HG03342 (cell line): ENCODE results near the gene CEND1.
A peak's percentile ranks its signal among the peaks of the same experiment; 100 is the strongest.

ENCODE experiments used
- ATAC-seq: cut with Tn5 transposase; IDR thresholded peaks from one replicate; pipeline ENCODE4 v1.9.1; 2021; ENCODE audit warnings: mild to moderate bottlenecking, moderate library complexity; ENCODE audit not compliant: unreplicated experiment

The CEND1 gene

DNA sequence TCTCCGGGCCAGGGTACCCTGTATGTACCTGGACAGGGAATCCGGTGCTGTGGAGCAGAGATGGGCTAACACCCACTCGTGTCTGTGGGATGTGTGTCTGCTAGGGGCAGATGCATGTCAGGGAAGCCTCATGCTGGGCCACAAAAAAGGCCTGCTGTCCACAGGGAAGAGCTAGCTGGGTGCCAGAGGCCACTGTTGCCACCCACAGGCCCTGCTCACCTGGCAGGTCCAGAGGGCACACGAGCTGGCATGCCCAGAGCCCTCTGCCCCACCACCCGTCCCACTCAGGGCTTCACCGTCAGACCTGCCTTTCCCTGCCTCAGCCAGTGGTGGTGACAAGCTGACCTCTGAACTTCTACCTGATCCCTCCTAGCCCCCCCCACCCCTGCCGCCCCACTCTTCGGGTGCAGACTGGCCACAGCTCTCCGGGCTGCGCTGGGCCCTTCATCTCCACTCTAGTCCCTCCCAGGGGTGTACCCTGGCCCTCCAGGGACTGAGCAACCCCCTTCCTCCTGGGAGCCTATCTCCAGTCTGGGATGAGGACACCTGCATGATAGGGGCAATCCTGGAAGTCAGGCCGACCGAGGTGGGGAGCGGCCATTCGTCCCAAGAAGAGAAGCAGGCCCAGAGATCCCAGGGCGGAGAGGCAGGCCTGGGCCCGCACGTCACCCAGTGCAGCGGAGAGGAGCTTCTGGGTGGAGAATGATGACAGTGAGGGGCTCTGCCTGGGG lies 6.8 kb upstream of the CEND1 start:
- ATAC-seq: no peak

DNA sequence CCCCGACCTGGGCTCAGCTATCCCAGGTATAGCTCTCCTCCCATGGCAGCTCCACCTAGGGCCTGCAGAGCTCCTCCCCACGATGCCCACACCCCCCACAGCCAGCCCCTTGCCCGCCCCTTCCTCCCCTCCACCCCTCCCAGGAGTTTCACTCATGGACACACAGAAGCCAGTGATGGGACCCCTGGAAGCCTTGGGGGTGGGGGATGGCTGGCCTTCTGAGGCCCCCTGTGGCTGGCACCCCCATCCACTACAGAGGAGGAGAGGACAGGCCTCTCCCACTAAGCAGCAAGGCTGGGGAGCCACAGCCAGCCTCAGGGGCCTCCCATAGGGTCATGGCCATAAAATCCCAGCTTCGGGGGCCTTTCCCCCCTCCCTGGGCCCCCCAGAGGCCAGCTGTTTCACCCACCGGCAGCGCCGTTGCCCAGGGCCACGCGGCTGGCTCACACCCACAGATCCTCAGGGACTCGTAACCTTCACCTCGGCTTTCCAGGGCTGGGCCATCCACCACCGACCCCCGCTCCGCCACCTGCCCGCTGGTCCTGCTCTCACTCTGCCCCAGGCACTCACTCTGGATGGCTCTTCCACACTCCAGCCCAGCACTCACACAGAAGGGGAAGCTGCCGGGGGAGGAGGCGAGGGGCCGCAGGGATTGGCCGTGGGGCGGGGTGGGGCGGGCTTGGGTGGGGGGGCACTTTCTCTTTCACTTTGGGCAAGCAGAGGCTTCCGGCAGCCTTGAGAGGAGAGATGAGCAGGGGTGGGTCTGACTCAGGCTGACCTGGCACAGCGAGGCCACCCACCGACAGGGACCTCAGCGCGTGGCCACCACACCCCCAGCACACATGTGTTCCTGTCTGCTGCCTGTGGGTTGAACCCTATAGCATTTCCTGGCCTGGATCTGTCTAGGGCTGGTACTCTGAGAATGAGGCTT lies 6.0 kb upstream of the CEND1 start:
- ATAC-seq: peak; percentile 16

DNA sequence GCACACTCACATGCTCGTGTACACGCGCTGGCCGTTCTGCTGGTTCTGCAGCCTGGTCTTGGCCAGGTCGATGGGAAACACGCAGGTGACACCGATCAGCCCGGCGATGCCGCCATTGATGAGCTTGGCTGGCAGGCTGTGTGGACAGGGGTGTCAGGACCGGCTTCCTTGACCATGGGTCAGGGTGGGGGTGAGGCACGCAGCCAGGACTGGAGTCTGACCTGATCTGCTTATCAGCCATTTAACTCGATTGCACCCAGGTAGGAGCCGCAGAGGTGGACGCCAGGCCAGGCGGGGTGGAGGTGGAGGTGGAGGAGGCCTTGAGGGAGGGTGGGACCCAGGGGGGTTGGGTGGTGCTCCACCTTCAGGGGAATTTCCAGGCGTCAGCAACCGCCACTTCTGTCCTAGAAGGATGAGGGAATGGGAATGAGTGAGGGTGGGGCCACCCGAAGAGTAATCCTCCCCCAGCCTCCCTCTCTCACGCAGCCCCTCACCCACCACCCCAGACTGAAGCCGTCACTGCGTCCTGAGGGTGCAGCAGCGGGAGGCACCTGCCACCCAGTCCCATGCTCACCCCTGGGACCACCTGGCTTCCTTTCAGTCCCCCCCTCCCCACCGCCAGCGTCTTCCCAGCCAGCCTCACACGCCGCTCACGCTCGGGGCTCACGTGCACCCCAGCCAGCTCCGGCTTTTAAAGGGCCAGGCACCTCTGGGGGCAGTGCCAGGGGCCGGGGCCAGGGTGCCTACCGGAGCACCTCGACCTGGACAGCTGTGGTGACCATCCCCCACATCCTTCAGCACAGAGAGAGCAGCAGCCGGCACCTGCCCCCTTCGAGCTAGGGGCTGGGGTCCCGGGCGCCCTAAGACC lies 5.1 kb upstream of the CEND1 start:
- no peak for ATAC-seq

DNA sequence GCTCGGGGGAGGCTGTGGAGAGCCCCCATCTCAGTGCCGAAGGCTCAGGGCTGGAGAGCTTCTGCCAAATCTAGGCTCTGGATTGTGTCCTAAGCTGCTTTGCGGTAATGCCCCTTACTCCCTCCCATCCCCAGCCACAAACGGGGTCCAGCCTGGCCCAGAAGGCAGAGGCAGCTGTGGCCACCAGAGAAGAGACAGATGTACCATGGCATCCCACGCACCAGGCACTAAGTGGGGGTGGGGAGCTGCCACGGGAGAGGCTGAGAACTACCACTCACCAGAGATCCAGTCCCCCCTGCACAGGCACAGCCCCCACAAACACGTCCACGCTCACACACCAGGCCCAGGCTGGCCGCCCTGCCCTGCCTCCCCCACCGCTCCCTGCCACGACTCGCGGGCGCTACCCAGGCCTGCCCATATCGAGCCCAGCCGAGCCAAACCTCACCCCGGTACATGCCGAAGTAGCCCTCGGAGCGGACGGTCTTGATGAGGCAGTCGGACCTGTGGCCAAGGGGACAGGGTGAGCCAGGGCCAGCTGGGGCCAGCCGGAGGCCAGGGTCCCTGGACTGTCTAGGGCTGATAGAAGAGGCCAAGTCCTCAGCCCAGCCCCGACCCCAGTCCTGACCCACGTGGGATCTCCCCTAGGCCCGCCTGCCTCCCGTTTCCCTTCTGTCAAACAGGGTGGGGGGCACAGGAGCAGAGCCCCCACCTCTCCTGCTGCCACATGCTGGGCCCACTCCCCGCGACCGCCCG lies 4.3 kb upstream of the CEND1 start:
- ATAC-seq: no peak

DNA sequence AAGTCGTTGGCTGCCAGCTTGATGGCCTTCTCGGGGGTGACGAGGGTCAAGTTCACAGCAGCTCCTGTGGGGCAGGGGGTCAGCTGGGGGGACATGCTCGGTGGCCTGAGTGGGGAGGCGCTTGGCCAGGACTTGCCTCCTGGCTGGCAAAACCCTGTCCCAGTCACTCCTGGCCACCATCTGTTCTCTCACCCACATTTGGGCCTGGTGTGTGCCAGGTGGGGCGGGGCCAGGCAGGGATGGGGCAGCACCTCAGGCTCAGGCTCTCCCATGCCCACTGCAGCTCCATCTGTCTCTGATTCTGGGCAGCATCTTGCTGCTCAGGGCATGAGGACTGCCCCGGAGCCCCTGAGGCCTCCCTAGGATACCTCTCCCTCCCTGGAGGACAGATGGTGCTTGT lies 3.7 kb upstream of the CEND1 start:
- no peak for ATAC-seq

DNA sequence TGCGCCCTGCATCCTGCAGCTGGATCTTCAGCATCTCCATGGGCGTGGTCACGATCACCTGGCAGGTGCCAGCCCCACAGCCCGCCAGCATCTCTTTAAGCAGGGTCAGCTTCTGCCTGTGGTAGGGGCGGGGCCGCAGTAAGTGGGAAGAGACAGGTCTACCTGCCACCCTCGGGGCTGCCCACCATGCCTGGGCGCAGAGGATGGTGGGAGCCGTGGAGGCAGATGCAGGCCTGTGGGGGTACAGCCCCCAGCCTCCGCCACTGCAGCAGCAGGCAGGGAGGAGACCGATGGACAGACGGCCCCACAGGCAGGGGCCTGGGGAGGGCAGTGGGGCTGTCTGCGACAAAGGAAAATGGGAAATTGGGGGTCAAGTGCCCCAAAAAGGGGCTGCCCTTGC lies 3.0 kb upstream of the CEND1 start:
- no peak for ATAC-seq

DNA sequence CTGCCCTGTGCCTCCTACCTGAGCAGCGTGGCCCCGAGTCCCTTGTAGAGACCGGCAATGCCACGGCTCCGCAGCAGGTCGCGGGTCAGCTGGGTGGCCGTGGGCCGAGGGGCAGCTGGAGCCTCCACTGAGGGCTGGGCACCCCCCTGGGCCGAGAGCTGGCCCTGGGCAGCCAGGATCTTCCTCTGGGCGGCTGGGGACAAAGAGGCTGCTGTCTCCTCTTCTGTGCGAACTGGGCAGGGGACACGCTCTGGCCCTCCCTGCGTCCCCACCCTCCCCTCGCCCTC lies 2.6 kb upstream of the CEND1 start:
- ATAC-seq: no peak

DNA sequence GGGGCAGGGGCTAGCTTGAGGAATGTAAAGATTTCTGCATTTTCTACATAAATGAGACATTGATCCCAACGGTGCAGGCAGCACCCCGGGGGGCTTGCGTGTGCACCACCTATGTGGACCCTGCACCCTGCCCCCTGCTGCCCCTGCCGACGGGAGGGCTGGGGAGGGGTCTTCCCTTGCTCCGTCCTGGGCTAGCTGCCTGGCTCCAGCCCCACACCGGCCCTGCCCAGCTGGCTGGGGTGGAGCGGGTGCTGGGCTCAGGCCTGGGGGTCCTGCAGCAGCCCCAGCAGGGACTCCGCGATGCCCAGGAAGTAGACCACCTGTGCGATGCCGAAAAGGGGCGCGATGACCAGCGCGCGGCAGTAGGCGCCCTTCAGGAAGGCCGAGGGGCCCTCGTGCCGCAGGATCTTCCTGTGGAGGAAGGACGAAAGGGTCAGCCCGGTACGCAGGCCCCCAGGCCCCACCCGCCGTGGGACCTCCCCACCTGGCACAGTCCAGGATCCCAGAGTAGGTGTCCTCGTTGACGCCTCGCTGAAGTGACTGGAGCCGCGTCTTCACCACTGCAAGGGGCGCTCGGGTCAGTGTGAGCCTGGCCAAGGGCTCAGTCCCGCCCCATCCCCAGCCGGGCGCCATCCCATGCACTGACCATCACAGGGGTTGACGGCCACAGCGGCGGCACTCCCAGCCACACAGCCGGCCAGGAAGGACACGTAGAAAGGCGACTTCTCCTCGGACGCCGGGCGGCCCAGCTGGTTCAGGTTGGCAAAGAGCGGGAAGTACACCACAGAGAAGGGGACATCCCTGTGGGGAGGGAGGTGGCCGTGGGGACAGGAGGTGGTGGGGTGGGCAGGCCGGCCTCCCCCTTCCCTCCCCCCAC lies 2.0 kb upstream of the CEND1 start:
- ATAC-seq: no peak

DNA sequence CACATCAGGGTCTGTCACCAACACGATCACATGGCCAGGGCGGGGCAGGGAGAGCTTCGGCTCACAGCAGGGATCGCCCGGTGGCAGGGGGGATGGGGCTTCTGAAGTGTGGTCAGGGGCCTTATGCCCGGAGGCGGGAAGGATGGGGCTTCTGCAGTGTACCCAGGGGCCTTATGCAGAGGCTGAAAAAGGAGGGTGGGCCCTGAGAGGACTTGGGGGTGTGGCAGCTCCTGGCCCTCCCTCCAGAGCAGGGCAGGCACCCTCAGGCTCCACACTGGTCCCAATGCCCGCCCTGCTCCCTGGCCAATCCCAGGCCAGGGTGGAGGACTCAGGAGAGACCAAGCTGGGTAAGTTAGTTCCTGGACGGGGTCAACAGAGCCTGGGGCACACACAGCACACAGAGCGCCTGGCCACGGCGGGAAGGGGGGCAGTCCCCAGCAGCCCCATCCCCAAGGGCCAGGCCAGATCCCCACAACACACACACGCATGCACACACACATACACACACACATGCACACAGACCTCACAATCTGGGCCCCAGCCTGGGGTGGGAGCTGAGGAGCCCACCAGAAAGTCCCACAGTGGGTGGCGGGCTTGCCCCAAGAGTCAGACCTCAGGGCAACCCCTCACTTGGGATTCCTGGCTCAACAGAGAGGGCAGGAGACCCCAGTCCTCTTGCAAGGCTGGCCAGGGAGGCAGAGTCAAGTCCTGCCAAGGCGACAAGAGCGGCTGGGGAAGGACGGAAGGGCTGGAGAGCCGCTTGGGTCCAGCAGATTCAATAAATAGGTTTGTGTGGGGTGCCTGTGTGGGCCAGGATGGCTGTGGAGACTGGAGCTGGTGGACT lies 1.1 kb upstream of the CEND1 start:
- ATAC-seq: no peak

DNA sequence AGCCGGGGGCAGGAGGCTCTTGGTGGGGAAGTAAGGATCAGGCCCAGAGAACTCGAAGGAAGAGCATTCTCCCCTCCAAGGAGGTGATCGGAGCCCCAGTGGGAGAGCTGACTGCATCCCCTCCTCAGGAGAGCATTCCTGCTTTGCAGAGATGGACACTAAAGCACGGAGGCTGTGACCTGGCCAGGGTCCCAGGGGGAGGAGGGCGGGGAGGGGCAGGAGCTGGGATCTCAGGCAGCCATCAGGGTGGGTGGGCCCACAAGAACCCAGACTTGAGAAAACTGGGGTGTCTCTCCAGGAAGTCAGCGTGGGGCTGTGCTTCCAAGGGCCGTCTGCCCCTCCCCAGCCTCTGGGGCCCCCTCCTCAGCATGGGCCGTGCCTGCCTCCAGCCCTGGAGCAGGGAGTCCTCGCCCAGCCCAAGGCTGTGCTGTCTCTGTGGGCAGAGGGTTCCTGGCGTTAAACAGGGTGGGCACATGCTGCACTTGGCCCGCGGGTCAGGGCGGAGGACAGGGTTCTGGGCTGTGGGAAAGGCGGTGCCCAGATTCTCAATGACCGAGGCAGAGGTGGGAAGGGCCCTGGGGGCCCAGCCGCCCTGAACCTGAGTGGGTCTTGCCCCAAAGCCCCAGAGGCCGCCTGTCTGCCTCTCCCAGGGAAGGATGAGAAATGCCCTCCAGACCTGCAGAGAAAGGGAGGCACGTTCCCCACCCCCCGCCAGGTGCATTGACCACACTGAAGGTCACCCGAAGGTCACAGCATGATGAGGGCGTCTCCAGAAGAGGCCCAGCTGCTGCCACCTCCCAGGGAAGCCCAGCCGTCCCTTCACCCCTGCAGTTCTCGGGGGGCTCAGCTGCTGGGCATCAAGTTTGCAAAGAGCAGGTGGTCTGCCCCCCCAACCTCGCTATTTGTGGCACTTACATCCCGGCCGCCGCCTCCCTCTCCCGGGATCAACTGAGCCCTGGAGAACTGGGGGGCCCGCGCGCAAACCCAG lies 643 bp downstream of the CEND1 start:
- ATAC-seq: no peak

DNA sequence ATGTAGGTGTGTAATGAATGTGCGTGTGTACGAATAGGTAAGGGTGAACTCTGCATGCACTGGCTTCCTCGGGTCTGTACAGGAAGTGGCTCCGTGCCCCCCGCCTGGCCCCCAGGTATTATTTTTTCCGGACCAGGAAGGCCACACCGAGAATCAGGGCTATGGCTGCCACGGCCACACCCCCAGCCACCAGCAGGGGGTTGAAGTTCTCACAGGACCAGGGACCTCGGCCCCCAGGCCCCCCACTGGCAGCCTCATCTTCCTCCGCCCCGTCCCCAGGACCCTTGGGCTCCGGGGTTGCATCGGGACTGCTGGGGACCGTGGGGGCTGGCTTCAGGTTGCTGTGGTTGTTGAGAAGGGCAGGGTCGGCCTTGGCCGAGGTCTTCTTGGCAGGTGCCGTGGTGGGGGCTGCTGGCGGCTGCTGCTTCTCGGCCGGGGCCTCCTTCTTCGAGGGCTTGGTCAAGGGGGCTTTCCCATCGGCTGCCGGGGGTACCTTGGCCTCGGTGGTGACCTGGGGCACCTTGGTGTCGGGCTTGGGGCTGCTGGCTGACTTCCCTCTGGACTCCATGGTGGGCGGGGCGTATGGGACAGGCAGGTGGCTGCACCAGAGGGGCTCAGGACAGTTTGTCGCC lies 1.8 kb downstream of the CEND1 start:
- no peak for ATAC-seq

DNA sequence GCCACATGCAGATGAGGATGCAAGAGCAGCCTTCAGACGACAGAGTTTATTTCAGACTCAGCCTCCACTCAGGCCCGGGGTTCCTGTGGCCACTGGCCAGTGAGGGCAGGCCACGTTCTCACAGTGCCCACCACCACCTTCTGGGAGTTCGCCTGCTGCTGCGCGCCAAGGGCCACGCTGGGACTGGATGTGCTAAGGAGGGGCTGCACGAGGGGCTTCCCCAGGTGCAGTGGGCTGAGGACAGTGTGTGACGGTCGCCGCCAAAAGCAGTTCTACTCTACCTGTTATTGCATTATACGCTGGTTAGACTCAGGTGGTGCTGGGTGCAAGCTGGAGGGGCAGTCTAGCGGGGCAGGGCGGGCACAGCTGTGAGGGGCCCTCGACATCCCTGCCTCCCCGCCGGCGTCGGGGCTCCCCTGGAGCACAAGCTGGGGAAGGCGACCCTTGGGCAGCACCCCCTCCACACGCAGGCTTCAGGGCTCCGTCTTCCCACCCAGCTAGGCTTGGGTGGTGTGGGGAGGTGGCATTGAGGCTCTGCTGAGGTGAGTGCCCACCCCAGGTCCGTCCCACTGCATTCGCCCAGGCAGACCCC lies 2.7 kb downstream of the CEND1 start:
- no peak for ATAC-seq

DNA sequence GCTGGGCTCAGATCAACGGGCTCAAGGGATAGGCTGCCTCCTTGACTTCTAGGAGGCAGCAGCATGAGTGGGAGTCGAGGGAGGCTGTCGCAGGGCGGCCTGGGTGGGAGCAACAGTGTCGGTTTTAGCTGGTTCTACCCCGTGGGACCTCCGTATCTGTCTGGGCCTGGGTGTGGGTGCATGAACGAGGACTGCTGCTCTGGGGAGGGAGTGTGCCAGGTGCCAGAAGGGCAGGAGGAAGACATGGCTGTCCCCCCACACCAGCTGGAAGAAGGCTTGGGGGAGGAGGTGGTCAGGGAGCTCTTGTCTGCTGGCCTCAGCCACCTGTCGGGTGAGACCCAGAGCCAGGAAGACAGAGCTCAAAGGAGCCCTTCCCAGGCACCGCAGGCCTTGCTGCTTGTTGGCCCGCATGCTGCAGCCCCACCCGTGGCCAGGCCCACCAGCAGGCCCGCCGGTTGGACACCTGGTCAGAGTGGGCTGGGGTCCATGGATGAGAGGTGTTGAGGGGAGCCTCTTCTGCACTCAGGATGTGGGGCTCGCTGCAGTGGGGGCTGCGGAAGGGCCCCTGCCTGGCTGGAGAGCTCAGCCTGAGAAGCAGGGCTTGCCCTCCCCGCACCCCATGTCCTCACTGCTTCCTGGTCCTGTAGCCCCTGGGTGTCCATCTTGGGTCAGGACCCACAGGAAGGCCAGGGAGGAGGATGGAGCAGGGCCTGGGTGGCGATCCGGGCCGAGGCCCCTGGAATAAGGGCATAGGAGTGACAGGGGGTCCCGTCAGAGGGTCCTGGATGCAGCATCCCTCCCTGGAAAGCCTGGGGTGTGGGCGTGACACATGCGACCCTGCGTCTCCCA lies 3.4 kb downstream of the CEND1 start:
- no peak for ATAC-seq

DNA sequence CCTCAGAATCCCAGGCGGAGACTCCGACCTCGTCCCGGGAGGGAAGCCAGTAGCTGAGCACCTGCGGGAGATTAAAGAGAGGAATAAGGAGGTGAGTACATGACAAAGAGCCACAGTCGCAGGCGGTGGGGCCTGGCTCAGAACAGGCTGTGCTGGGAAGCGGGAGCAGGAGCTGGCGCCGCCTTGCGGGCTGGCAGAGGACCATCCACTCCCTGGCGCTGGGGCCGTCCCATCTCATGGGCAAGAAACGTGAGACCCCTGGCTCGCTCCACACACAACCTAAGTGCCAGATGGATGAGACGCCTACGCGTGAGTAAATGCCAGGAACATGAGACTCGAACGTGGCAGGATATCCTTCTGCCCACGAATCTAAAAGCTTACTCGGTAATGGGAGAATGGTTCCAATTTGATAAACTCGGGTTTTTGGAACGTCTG lies 6.3 kb downstream of the CEND1 start:
- ATAC-seq: no peak

DNA sequence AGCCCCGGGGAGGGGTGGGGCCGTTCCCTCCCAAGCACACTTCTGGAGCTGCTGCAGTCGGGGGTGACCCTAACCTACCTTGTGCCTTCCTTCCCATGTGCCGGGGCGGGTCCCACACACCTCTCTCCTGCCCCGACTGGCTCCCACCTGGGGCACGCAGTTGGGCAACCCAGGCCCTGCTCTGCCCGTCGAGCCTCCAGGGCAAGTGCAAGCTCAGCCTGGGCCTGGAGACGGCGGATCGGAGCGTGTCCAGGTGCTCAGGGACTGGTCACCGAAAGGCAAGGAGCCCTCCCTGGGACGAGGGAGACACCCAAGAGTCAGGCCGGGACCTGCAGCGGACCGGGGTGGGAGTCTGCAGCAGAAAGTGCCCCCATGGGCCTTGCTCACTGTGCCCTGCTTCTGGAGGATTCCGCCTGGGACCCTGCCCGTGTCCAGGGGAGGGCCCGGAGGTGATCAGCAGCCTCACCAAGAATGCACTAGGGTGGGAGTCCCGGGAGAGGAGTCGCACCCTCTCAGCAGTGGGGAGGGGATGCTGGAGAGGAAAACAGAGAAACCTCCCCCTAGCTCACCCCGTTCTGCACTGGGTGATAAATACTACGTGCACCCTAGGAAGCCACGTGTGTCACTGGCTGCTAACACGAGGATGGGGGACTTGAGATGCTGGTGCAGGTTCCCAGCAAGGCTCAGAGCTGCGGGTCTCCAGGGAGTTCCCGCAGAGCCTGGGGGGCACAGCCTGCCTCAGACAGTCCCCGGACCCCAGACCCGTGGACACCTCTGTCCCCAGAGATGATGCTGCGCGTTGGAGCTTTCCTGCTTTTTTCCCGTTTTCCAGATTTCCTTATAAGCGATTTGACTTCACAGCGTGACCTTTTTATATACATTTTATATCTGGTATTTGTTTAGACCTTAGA lies 7.4 kb downstream of the CEND1 start:
- ATAC-seq: no peak
